PC-9 (cell line): ENCODE measurements around the gene ACOXL. TPM values are rescaled to one million over a fixed set of nuclear protein-coding genes. Genes with fewer than 3 reads are reported as not detected.

ENCODE experiments used
- BruUV-seq: library from RNA; stranded (reverse); fragments of 400-500 nt; replicated peaks from 2 replicates; lab custom pipeline; 2021; lab: Mats Ljungman, UMichigan
- CTCF ChIA-PET: fragments of 300-600 bp; sonication (Branson Sonifier 250); formaldehyde crosslinking; loops from one replicate; lab custom pipeline; 2022; ENCODE audit warnings: antibody characterized with exemption; lab: Charles Lee
- POLR2A ChIA-PET: fragments of 300-600 bp; sonication (Branson Sonifier 250); formaldehyde crosslinking; loops from one replicate; lab custom pipeline; 2022; ENCODE audit warnings: antibody characterized with exemption; ENCODE audit not compliant: unreplicated experiment; lab: Charles Lee
- DNase-seq, 2 experiments: peaks; one replicate each; pipeline versions ENCODE4 v3.0.0 to v3.0.0-alpha.2; 2015 to 2022; ENCODE audit warnings: mixed read lengths in 1 of 2
- H2AFZ ChIP-seq: fragments of 200-600 bp; sonication (generic); 2 replicates; pipeline ENCODE4 v1.8.1; 2017; ENCODE audit warnings: antibody characterized with exemption
- H3F3A ChIP-seq: fragments of 200-600 bp; sonication (generic); 2 replicates; pipeline ENCODE4 v1.8.1; 2017; ENCODE audit warnings: antibody characterized with exemption, mild to moderate bottlenecking, low read depth; ENCODE audit not compliant: insufficient read depth
- H3K27ac ChIP-seq: fragments of 200-600 bp; sonication (generic); 2 replicates; pipeline ENCODE4 v1.6.1; 2016; ENCODE audit warnings: mixed run types
- H3K27me3 ChIP-seq: fragments of 200-600 bp; sonication (generic); 2 replicates; pipeline ENCODE4 v1.6.1; 2016; ENCODE audit warnings: low read depth, mixed run types; ENCODE audit not compliant: insufficient read depth
- H3K36me3 ChIP-seq: fragments of 200-600 bp; sonication (generic); 2 replicates; pipeline ENCODE4 v1.6.1; 2016; ENCODE audit warnings: low read depth, mixed run types
- H3K4me1 ChIP-seq: fragments of 200-600 bp; sonication (generic); replicated peaks from 2 replicates; pipeline ENCODE4 v1.6.1; 2016; ENCODE audit warnings: mixed run types; ENCODE audit not compliant: insufficient read depth
- H3K4me2 ChIP-seq: fragments of 200-600 bp; sonication (generic); 2 replicates; pipeline ENCODE4 v1.6.1; 2017; ENCODE audit warnings: mixed run types
- H3K4me3 ChIP-seq: fragments of 200-600 bp; sonication (generic); 2 replicates; pipeline ENCODE4 v1.6.1; 2016; ENCODE audit warnings: mixed run types
- H3K79me2 ChIP-seq: fragments of 200-600 bp; sonication (generic); 2 replicates; pipeline ENCODE4 v1.6.1; 2017; ENCODE audit warnings: low read depth, mixed run types
- H3K9me2 ChIP-seq: fragments of 200-600 bp; sonication (generic); 2 replicates; pipeline ENCODE4 v1.8.1; 2017; ENCODE audit warnings: mild to moderate bottlenecking; ENCODE audit not compliant: insufficient read depth
- H3K9me3 ChIP-seq: fragments of 200-600 bp; sonication (generic); 2 replicates; pipeline ENCODE4 v1.8.1; 2016; ENCODE audit warnings: low read depth; ENCODE audit not compliant: insufficient read depth
- H4K20me1 ChIP-seq: fragments of 200-600 bp; sonication (generic); 2 replicates; pipeline ENCODE4 v1.8.1; 2017; ENCODE audit not compliant: insufficient read depth
- CTCF ChIP-seq: fragments of 200-600 bp; sonication (generic); conservative IDR thresholded peaks from 2 replicates; pipeline ENCODE4 v1.6.1; 2017; ENCODE audit warnings: mixed run types, antibody characterized with exemption, mild to moderate bottlenecking, moderate library complexity
- EZH2 ChIP-seq: fragments of 200-600 bp; sonication (generic); IDR thresholded peaks from 2 replicates; pipeline ENCODE4 v1.8.0; 2017; ENCODE audit warnings: antibody characterized with exemption, low read depth
- intact Hi-C: fragments of 100-400 bp; cut with micrococcal nuclease; formaldehyde crosslinking; loops from one replicate; pipeline ENCODE4 v1.10.0; 2022; ENCODE audit not compliant: unreplicated experiment
- total RNA-seq: library from RNA; stranded (reverse); gene quantifications from 2 replicates; pipeline ENCODE4 v1.2.3, GENCODE V29; 2021

Gene ACOXL
- total RNA-seq, 1 experiment from 2014 or later = 10.7 TPM

GRCh38 chr2:110785439-110785838 lies 53.1 kb downstream of the ACOXL start:
- H3K79me2 ChIP-seq = no peaks in the 10 kb centered on the region
- no peaks in the 10 kb centered on the region for H3K4me1 ChIP-seq
- ChIA-PET POLR2A (no interaction called here), CTCF (no interaction called here)
- no peak for TF ChIP-seq EZH2
- no peak for TF ChIP-seq CTCF
- no peak overlapping the region for H3K4me2 ChIP-seq
- 0 out of 2 replicates have a peak, but pooled peaks cover 7% of the 10 kb centered on the region for H3K9me3 ChIP-seq
- no peaks in the 10 kb centered on the region for H3F3A ChIP-seq
- intact Hi-C loops = no loop called here
- no TSS peak for BruUV-seq
- H3K27me3 ChIP-seq = no peaks in the 10 kb centered on the region
- no peak for DNase-seq
- H3K27ac ChIP-seq = no peak overlapping the region
- peaks cover 9% of the 10 kb centered on the region; the same call in 1 of the 2 replicates for H3K36me3 ChIP-seq
- 0 out of 2 replicates have a peak, but pooled peaks cover 4% of the 10 kb centered on the region for H4K20me1 ChIP-seq
- no peaks in the 10 kb centered on the region for H3K9me2 ChIP-seq
- H2AFZ ChIP-seq = no peak overlapping the region
- no peak overlapping the region for H3K4me3 ChIP-seq

- Histone ChIP-seq H4K20me1 (0 out of 2 replicates have a peak, but pooled peaks cover 4% of the 10 kb centered on the region), H3F3A (no peaks in the 10 kb centered on the region), H3K4me2 (no peak overlapping the region), H3K9me3 (0 out of 2 replicates have a peak, but pooled peaks cover 7% of the 10 kb centered on the region), H3K79me2 (no peaks in the 10 kb centered on the region), H3K27me3 (no peaks in the 10 kb centered on the region), H3K4me1 (no peaks in the 10 kb centered on the region), H3K9me2 (no peaks in the 10 kb centered on the region), H2AFZ (no peak overlapping the region), H3K36me3 (peaks cover 9% of the 10 kb centered on the region; the same call in 1 of the 2 replicates), H3K4me3 (no peak overlapping the region), H3K27ac (no peak overlapping the region)
- no peak for TF ChIP-seq EZH2
- TF ChIP-seq CTCF = no peak
- no peak for DNase-seq
- intact Hi-C loops = no loop called here
- POLR2A ChIA-PET = no interaction called here
- BruUV-seq = no TSS peak
- CTCF ChIA-PET = no interaction called here
Measured at GRCh38 chr2:110788976-110789375, 56.6 kb downstream of the ACOXL start.

GRCh38 chr2:110789706-110790105 lies 57.3 kb downstream of the ACOXL start:
- Histone ChIP-seq H3F3A (no peaks in the 10 kb centered on the region), H4K20me1 (0 out of 2 replicates have a peak, but pooled peaks cover 2% of the 10 kb centered on the region), H3K9me3 (0 out of 2 replicates have a peak, but pooled peaks cover 7% of the 10 kb centered on the region), H3K27me3 (no peaks in the 10 kb centered on the region), H3K4me1 (no peaks in the 10 kb centered on the region), H3K79me2 (no peaks in the 10 kb centered on the region), H2AFZ (no peak overlapping the region), H3K4me3 (no peak overlapping the region), H3K9me2 (no peaks in the 10 kb centered on the region), H3K4me2 (no peak overlapping the region), H3K36me3 (peaks cover 9% of the 10 kb centered on the region; the same call in 1 of the 2 replicates), H3K27ac (no peak overlapping the region)
- TF ChIP-seq EZH2 (no peak), CTCF (no peak)
- ChIA-PET CTCF (no interaction called here), POLR2A (no interaction called here)
- BruUV-seq = no TSS peak
- no peak for DNase-seq
- intact Hi-C loops = no loop called here
